Endothelial cell of umbilical vein (primary cell): ENCODE data around the gene ETF1.

Experiments
- CTCF ChIP-seq, 2 donors: IDR thresholded peaks; 1 replicate in 1 of 2; 2 replicates in 1 of 2; pipeline ENCODE4 v1.5.1; 2011; ENCODE audit warnings: low read length in 2 of 2, mild to moderate bottlenecking in 2 of 2, moderate library complexity in 2 of 2, control low read depth in 1 of 2, inconsistent platforms in 1 of 2, low read depth in 1 of 2; ENCODE audit not compliant: insufficient read depth in 1 of 2; ENCODE audit errors: extremely low read depth in 1 of 2
- TF ChIP-seq, protein P1 (sequence below): IDR thresholded peaks from 2 replicates; pipeline ENCODE4 v1.6.1; 2011; ENCODE audit not compliant: insufficient read depth, insufficient read length

- TF ChIP-seq CTCF (IDR thresholded peaks at IDR 0.05; ENCODE audit: extremely low read depth in 1 of 2, insufficient read depth in 1 of 2, low read depth in 1 of 2, low read length in 2 of 2): no peak
- TF ChIP-seq, protein P1, sequence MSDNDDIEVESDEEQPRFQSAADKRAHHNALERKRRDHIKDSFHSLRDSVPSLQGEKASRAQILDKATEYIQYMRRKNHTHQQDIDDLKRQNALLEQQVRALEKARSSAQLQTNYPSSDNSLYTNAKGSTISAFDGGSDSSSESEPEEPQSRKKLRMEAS: no peak
These were observed 72.0 kb downstream of the ETF1 start for GRCh38 chr5:138471052-138471361.
